ENCODE measurements around the gene PA2G4.

GRCh38 chr12:56103066-56103711, 1.2 kb upstream of the PA2G4 start:
- TF ChIP-seq POLR2A (IDR thresholded peaks at IDR 0.05; ENCODE audit: low read depth, low read length) = no peak
- TF ChIP-seq POLR2AphosphoS5 (IDR thresholded peaks at IDR 0.05; ENCODE audit: low read depth, low read length) = no peak
- no peak for TF ChIP-seq TAF1 (IDR thresholded peaks at IDR 0.05; ENCODE audit: low read depth, low read length)
- no peak for TF ChIP-seq SPI1 (IDR thresholded peaks at IDR 0.05; ENCODE audit: low read depth, low read length)
- no peak for TF ChIP-seq PAX5 (IDR thresholded peaks at IDR 0.05; ENCODE audit: insufficient read depth, low read length, severe bottlenecking)
